ENCODE measurements around the gene FKBP1A. TPM values are rescaled to one million over a fixed set of nuclear protein-coding genes. Genes with fewer than 3 reads are reported as not detected.
A peak's percentile ranks its signal among the peaks of the same experiment; 100 is the strongest.

FKBP1A gene
- polyA plus RNA-seq, 1 of the 3 experiments (the other 2 are of a cell fraction): 362 TPM

DNA sequence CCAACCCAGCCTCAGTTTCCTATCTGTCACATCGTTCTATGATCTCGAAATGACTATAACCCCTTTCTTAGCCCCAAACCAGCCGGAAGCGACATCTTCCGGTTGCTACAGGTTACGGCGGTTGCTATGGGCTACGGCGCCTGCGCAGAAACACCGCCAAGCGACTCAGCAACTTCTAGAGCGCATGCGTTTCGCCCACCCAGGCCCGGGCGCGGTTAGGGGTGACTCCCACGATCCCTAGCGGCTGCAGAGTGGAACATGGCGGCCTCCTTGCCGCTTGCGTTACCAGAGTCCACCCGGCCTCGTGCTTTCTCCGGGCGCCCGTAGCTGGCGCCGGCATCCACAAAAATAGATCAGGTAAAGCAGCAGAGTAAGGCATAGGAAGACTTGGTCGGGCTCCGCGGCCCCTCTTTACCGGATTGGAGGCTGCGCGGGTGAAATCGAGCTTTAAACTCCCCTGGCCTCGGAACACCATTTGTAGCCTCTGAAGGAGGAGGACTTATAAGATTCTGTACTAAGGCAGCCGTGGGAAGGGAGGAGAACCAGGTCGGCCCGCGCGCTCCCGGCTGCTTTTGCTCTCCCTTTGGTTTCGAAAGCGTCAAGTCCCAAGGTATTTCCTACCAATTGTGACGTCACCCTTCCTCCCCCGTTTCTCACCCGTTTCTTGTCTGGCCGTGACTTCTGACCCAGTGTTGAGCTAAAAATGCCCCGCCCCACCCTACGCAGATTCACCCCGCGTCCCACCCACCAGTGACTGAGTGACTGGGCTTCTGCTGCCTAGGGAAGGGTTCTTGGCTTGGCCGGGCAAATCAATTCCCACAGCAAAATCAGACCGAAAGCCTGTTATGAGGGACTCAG, 67.5 kb downstream of the FKBP1A start (continued):
- TF ChIP-seq MEF2A (IDR thresholded peaks at IDR 0.05; ENCODE audit: borderline replicate concordance, low read depth) (no peak), NRF1 (IDR thresholded peaks at IDR 0.05; ENCODE audit: low read depth, low read length) (peak; percentile 83), POLR2AphosphoS5 (IDR thresholded peaks at IDR 0.05; ENCODE audit: low read depth, low read length) (peak; percentile 96), FOXJ3 (CRISPR knock-in tag; IDR thresholded peaks at IDR 0.05) (no peak)

DNA sequence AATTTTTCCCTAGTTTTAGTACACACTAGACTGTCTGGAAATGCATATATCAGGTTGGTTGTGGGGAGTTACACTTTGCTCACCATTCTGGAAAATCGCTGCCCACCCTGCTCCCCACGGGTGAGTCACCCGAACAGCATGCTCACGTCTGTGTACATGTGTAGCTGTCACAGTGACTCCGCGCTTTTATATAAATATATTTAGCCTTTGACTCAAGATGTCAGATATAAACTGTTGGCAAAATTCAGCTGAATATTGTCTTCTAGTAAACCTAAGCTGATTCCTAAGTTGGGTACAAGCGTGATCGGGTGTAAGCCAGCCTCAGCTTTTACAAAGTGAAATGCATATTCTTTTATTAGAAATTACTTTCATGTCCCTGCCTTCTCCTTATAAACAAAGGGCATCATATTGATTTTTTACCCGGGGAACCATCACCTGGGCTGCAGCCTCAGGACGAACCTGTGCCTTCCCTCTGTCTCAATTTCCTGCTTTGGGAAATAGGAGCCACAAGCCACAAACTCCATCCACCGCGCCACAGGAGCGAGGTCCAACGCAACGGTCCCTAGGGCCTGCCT, 68.2 kb downstream of the FKBP1A start:
- peak overlapping the region; percentile 89 for H3K4me2 ChIP-seq
- peak overlapping the region; percentile 66; the same call in 1 of the 2 replicates for H2AFZ ChIP-seq (ENCODE audit: low read depth)
- 6% methylated on average over 15 of the region's 15 CpGs for WGBS (ENCODE audit: low lambda C conversion rate)
- H3K27me3 ChIP-seq (ENCODE audit: insufficient read depth): no peaks in the 10 kb centered on the region
- H4K20me1 ChIP-seq (ENCODE audit: insufficient read depth): no peaks in the 10 kb centered on the region; the same call in 1 of the 2 replicates
- H3K4me3 ChIP-seq (ENCODE audit: low read depth in 2 of 2, low read length in 1 of 2): peak overlapping the region; percentile 87 to 97
- ChIA-PET CTCF (interaction anchor here (1.6 to 2.0 kb wide), 2 partner anchors 67 to 113 kb away, joined by 4 to 11 read pairs; no protein-coding TSS in a partner anchor), POLR2A (interaction anchor here (1.3 kb wide), 1 partner anchor 67 kb away, joined by 8 read pairs; no protein-coding TSS in a partner anchor)
- peak overlapping the region; percentile 75 to 98 for H3K27ac ChIP-seq (ENCODE audit: low read depth in 2 of 2, low read length in 1 of 2)
- no peaks in the 10 kb centered on the region for H3K9me3 ChIP-seq
- H3F3A ChIP-seq (replicated peaks; ENCODE audit: insufficient read depth): peaks cover 17% of the 10 kb centered on the region
- TF ChIP-seq JUND (IDR thresholded peaks at IDR 0.05) (peak; percentile 20; the same call in 1 of the 2 replicates), SIN3A (IDR thresholded peaks at IDR 0.05; ENCODE audit: borderline replicate concordance, low read depth, low read length) (no peak; the same call in 1 of the 2 replicates), NRF1 (IDR thresholded peaks at IDR 0.05; ENCODE audit: low read depth, low read length) (no peak), YY1 (IDR thresholded peaks at IDR 0.05; ENCODE audit: low read depth) (no peak), MEF2A (IDR thresholded peaks at IDR 0.05; ENCODE audit: borderline replicate concordance, low read depth) (no peak), EZH2phosphoT487 (IDR thresholded peaks at IDR 0.05; ENCODE audit: borderline replicate concordance, low read depth) (no peak), FOSL2 (IDR thresholded peaks at IDR 0.05; ENCODE audit: borderline replicate concordance, low read depth) (peak; percentile 36; the same call in 1 of the 2 replicates), FOXJ3 (CRISPR knock-in tag; IDR thresholded peaks at IDR 0.05) (no peak), GATA2 (CRISPR knock-in tag; IDR thresholded peaks at IDR 0.05) (no peak)
- TF ChIP-seq, protein P1, sequence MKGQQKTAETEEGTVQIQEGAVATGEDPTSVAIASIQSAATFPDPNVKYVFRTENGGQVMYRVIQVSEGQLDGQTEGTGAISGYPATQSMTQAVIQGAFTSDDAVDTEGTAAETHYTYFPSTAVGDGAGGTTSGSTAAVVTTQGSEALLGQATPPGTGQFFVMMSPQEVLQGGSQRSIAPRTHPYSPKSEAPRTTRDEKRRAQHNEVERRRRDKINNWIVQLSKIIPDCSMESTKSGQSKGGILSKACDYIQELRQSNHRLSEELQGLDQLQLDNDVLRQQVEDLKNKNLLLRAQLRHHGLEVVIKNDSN (IDR thresholded peaks at IDR 0.05; ENCODE audit: borderline replicate concordance, low read depth): no peak
- TF ChIP-seq, protein P2, sequence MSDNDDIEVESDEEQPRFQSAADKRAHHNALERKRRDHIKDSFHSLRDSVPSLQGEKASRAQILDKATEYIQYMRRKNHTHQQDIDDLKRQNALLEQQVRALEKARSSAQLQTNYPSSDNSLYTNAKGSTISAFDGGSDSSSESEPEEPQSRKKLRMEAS (IDR thresholded peaks at IDR 0.05; ENCODE audit: low read depth): peak; percentile 69; the same call in 1 of the 2 replicates
- peaks cover 42% of the 10 kb centered on the region for H3K79me2 ChIP-seq (ENCODE audit: insufficient read depth)
- no peaks in the 10 kb centered on the region for H3K9me2 ChIP-seq
- H3K36me3 ChIP-seq (replicated peaks in 1 of 2; ENCODE audit: control insufficient read depth in 1 of 2, insufficient read depth in 2 of 2, low read length in 1 of 2): no peaks in the 10 kb centered on the region
- H3K4me1 ChIP-seq (ENCODE audit: control insufficient read depth in 1 of 2, insufficient read depth in 2 of 2, low read depth in 1 of 2, low read length in 1 of 2): peaks cover 32 to 39% of the 10 kb centered on the region in 2 experiments
- no peak for DNase-seq
- H3K9ac ChIP-seq: peak overlapping the region; percentile 99

Data from SK-N-SH (cell line).